HFFc6 (cell line): ENCODE data around the gene CCDC7. TPM values are rescaled to one million over a fixed set of nuclear protein-coding genes. Genes with fewer than 3 reads are reported as not detected.
"Not testable (repeated sequence)": the region's sequence is repeated elsewhere in the genome, so short reads cannot be mapped to it uniquely, and the experiment has no call there.

Experiments
- DNase-seq: peaks from one replicate; pipeline ENCODE4 v3.0.0-alpha.2; 2018
- H3K27ac Mint-ChIP-seq: 2 replicates; pipeline ENCODE4 v1.8.0; 2020; ENCODE audit warnings: mild to moderate bottlenecking, mixed read lengths
- H3K27me3 Mint-ChIP-seq: 2 replicates; pipeline ENCODE4 v1.8.0; 2021; ENCODE audit warnings: mild to moderate bottlenecking, moderate library complexity, mixed read lengths; ENCODE audit not compliant: insufficient read depth
- H3K36me3 Mint-ChIP-seq: 2 replicates; pipeline ENCODE4 v1.8.0; 2021; ENCODE audit warnings: low read depth, mixed read lengths
- H3K4me1 Mint-ChIP-seq: 2 replicates; pipeline ENCODE4 v1.8.0; 2020; ENCODE audit warnings: low read depth, mixed read lengths
- H3K4me3 Mint-ChIP-seq: 2 replicates; pipeline ENCODE4 v1.8.0; 2020; ENCODE audit warnings: mild to moderate bottlenecking, moderate library complexity, mixed read lengths
- H3K9me3 Mint-ChIP-seq: 2 replicates; pipeline ENCODE4 v1.8.0; 2020; ENCODE audit warnings: mild to moderate bottlenecking, mixed read lengths
- total RNA-seq, 6 experiments: library from RNA; stranded (reverse); fragmentation: NEBNext Ultra II Directional; extraction: Animal tissue kit (Norgen Biotek cat#: 25700); gene quantifications; 2 replicates in 1 of 6; 3 replicates in 5 of 6; pipeline ENCODE4 v1.2.3, GENCODE V29; 2021
- TF ChIP-seq, protein P1 (sequence below): fragments of 200-600 bp; sonication (generic); IDR thresholded peaks from 2 replicates; pipeline ENCODE4 v1.5.0; 2021; ENCODE audit warnings: antibody characterized with exemption, mild to moderate bottlenecking

Gene CCDC7
- total RNA-seq, 6 experiments from 2014 or later, result 3.1 to 3.9 (median 3.7) TPM

- TF ChIP-seq, protein P1, sequence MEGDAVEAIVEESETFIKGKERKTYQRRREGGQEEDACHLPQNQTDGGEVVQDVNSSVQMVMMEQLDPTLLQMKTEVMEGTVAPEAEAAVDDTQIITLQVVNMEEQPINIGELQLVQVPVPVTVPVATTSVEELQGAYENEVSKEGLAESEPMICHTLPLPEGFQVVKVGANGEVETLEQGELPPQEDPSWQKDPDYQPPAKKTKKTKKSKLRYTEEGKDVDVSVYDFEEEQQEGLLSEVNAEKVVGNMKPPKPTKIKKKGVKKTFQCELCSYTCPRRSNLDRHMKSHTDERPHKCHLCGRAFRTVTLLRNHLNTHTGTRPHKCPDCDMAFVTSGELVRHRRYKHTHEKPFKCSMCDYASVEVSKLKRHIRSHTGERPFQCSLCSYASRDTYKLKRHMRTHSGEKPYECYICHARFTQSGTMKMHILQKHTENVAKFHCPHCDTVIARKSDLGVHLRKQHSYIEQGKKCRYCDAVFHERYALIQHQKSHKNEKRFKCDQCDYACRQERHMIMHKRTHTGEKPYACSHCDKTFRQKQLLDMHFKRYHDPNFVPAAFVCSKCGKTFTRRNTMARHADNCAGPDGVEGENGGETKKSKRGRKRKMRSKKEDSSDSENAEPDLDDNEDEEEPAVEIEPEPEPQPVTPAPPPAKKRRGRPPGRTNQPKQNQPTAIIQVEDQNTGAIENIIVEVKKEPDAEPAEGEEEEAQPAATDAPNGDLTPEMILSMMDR, result no peak
- Mint-ChIP-seq H3K4me3 (no peak overlapping the region), H3K27ac (no peak overlapping the region), H3K36me3 (peaks cover 49% of the 10 kb centered on the region), H3K4me1 (no peaks in the 10 kb centered on the region), H3K27me3 (no peaks in the 10 kb centered on the region), H3K9me3 (peaks cover 16% of the 10 kb centered on the region)
- no peak for DNase-seq
Measured at GRCh38 chr10:32481606-32482005, 35.7 kb downstream of the CCDC7 start.

GRCh38 chr10:32483019-32483502, 37.1 kb downstream of the CCDC7 start:
- Mint-ChIP-seq H3K9me3 (peaks cover 16% of the 10 kb centered on the region), H3K36me3 (peaks cover 55% of the 10 kb centered on the region)
- H3K4me3 Mint-ChIP-seq, H3K27me3 Mint-ChIP-seq, DNase-seq, H3K27ac Mint-ChIP-seq, H3K4me1 Mint-ChIP-seq: not testable (repeated sequence)

GRCh38 chr10:32488038-32488437, 42.1 kb downstream of the CCDC7 start:
- not testable (repeated sequence) for H3K27ac Mint-ChIP-seq, H3K4me3 Mint-ChIP-seq
- H3K36me3 Mint-ChIP-seq, result peaks cover 55% of the 10 kb centered on the region

DNA sequence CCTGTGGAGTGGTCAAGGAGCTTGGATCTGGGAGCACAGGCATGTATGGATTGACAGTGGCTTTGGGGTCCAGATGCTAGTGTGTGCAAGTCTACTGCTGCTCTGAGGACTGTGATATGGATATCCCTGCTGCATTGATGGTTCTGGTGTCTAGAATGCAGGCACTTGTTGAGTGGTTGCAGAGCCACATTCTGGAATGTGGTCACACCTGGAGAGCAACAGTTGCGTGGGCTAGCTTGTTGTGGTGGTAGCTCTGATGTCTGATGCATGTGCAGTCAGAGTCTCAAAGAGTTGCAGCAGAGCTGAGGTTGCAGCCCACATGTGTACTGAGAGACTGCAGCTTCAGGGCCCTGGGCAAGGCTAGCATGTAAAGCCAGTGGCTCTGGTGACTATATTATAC, 43.2 kb downstream of the CCDC7 start:
- Mint-ChIP-seq H3K9me3 (peaks cover 8% of the 10 kb centered on the region), H3K27me3 (no peaks in the 10 kb centered on the region), H3K4me1 (peaks cover 5% of the 10 kb centered on the region; the same call in 1 of the 2 replicates), H3K27ac (no peak overlapping the region), H3K4me3 (no peak overlapping the region), H3K36me3 (peaks cover 44% of the 10 kb centered on the region)
- TF ChIP-seq, protein P1, result no peak
- no peak for DNase-seq

More at GRCh38 chr10:32488038-32488437, 42.1 kb downstream of the CCDC7 start:
- H3K9me3 Mint-ChIP-seq, result peaks cover 19% of the 10 kb centered on the region
- H3K4me1 Mint-ChIP-seq, DNase-seq, H3K27me3 Mint-ChIP-seq: not testable (repeated sequence)

GRCh38 chr10:32489901-32490300, 44.0 kb downstream of the CCDC7 start:
- peaks cover 8% of the 10 kb centered on the region for H3K9me3 Mint-ChIP-seq
- H3K36me3 Mint-ChIP-seq, result peaks cover 42% of the 10 kb centered on the region
- no peak for DNase-seq
- no peak overlapping the region for H3K27ac Mint-ChIP-seq
- no peak overlapping the region for H3K4me3 Mint-ChIP-seq
- TF ChIP-seq, protein P1, result no peak
- no peaks in the 10 kb centered on the region for H3K27me3 Mint-ChIP-seq
- peaks cover 5% of the 10 kb centered on the region; the same call in 1 of the 2 replicates for H3K4me1 Mint-ChIP-seq

GRCh38 chr10:32494562-32494961, 48.6 kb downstream of the CCDC7 start:
- H3K9me3 Mint-ChIP-seq, H3K4me1 Mint-ChIP-seq, DNase-seq, H3K27ac Mint-ChIP-seq, H3K4me3 Mint-ChIP-seq, H3K27me3 Mint-ChIP-seq: not testable (repeated sequence)
- peaks cover 22% of the 10 kb centered on the region for H3K36me3 Mint-ChIP-seq

GRCh38 chr10:32500136-32500535, 54.2 kb downstream of the CCDC7 start:
- not testable (repeated sequence) for DNase-seq

GRCh38 chr10:32501906-32502305, 56.0 kb downstream of the CCDC7 start:
- TF ChIP-seq, protein P1, result no peak
- H3K36me3 Mint-ChIP-seq, result peaks cover 19% of the 10 kb centered on the region
- H3K4me3 Mint-ChIP-seq, result no peak overlapping the region
- H3K9me3 Mint-ChIP-seq, result peaks cover 8% of the 10 kb centered on the region
- no peak overlapping the region for H3K27ac Mint-ChIP-seq
- no peaks in the 10 kb centered on the region for H3K4me1 Mint-ChIP-seq
- no peak for DNase-seq
- no peaks in the 10 kb centered on the region; the same call in 1 of the 2 replicates for H3K27me3 Mint-ChIP-seq

More at GRCh38 chr10:32500136-32500535, 54.2 kb downstream of the CCDC7 start:
- H3K4me3 Mint-ChIP-seq, H3K27ac Mint-ChIP-seq, H3K27me3 Mint-ChIP-seq, H3K4me1 Mint-ChIP-seq: not testable (repeated sequence)
- peaks cover 24% of the 10 kb centered on the region for H3K36me3 Mint-ChIP-seq
- H3K9me3 Mint-ChIP-seq, result peaks cover 13% of the 10 kb centered on the region

DNA sequence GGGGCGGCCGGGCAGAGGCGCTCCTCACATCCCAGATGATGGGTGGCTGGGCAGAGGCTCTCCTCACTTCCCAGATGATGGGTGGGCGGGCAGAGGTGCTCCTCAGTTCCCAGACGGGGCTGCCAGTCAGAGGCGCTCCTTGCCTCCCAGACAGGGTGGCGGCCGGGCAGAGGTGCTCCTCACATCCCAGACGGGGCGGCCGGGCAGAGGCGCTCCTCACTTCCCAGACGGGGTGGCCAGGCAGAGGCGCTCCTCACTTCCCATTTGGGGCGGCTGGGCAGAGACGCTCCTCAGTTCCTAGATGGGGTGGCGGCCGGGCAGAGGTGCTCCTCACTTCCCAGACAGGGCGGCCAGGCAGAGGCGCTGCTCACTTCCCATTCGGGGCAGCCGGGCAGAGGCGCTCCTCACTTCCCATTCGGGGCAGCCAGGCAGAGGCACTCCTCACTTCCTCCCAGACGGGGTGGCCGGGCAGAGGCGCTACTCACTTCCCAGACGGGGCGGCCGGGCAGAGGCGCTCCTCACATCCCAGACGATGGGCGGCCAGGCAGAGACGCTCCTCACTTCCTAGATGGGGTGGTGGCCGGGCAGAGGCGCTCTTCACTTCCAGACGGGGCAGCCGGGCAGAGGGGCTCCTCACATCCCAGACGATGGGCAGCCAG, 60.0 kb downstream of the CCDC7 start:
- H3K9me3 Mint-ChIP-seq, H3K4me1 Mint-ChIP-seq, DNase-seq, H3K27ac Mint-ChIP-seq, H3K4me3 Mint-ChIP-seq, H3K27me3 Mint-ChIP-seq: not testable (repeated sequence)
- H3K36me3 Mint-ChIP-seq, result peaks cover 17% of the 10 kb centered on the region
